GM21447 (cell line): ENCODE measurements around the gene CYP27B1.

Experiments used
- ATAC-seq: cut with Tn5 transposase; IDR thresholded peaks from one replicate; pipeline ENCODE4 v1.9.1; 2021; ENCODE audit not compliant: unreplicated experiment

CYP27B1 gene

GRCh38 chr12:57752668-57753000 lies 14.2 kb downstream of the CYP27B1 start:
- ATAC-seq = no peak

GRCh38 chr12:57751788-57752667 lies 14.8 kb downstream of the CYP27B1 start, which contains the start of gene CDK4:
Gene CDK4 (minus strand): TSS chr12:57752310. CDS start chr12:57751717, 593 bp downstream.
- ATAC-seq = peak; percentile 60

GRCh38 chr12:57751432-57751787 lies 15.5 kb downstream of the CYP27B1 start:
- no peak for ATAC-seq

- ATAC-seq = no peak
Measured at GRCh38 chr12:57750561-57751431, 16.1 kb downstream of the CYP27B1 start.

GRCh38 chr12:57749061-57749460 lies 17.8 kb downstream of the CYP27B1 start:
- no peak for ATAC-seq

- no peak for ATAC-seq
Measured at GRCh38 chr12:57746025-57746424, 20.9 kb downstream of the CYP27B1 start.

GRCh38 chr12:57745485-57745881 lies 21.4 kb downstream of the CYP27B1 start:
- ATAC-seq = no peak

GRCh38 chr12:57744777-57745484 lies 21.9 kb downstream of the CYP27B1 start, which contains the start of gene TSPAN31:
Gene TSPAN31 (plus strand): TSS chr12:57745039. CDS start chr12:57745155, 116 bp downstream.
- ATAC-seq = peak; percentile 83

- ATAC-seq = peak; percentile 22
Measured at GRCh38 chr12:57744194-57744776, 22.6 kb downstream of the CYP27B1 start.

- ATAC-seq = no peak
Measured at GRCh38 chr12:57743769-57744168, 23.1 kb downstream of the CYP27B1 start.

GRCh38 chr12:57741844-57742738 lies 24.8 kb downstream of the CYP27B1 start:
- peak; percentile 62 for ATAC-seq

- no peak for ATAC-seq
Measured at GRCh38 chr12:57741413-57741789, 25.5 kb downstream of the CYP27B1 start.

GRCh38 chr12:57740656-57741412 lies 26.0 kb downstream of the CYP27B1 start:
- ATAC-seq = peak; percentile 48

- ATAC-seq = no peak
Measured at GRCh38 chr12:57739914-57740538, 26.9 kb downstream of the CYP27B1 start.

- ATAC-seq = no peak
Measured at GRCh38 chr12:57739387-57739786, 27.5 kb downstream of the CYP27B1 start.

GRCh38 chr12:57738661-57739237 lies 28.1 kb downstream of the CYP27B1 start, which contains the start of gene AGAP2:
Gene AGAP2 (minus strand): TSS chr12:57738742. CDS start chr12:57738246, 496 bp downstream.
- no peak for ATAC-seq

GRCh38 chr12:57737467-57738460 lies 29.1 kb downstream of the CYP27B1 start:
- no peak for ATAC-seq
